ENCODE measurements around the gene PDE4A. TPM values are rescaled to one million over a fixed set of nuclear protein-coding genes. Genes with fewer than 3 reads are reported as not detected.
"Not testable (repeated sequence)": the region's sequence is repeated elsewhere in the genome, so short reads cannot be mapped to it uniquely, and the experiment has no call there.

Gene PDE4A
- total RNA-seq = 9.4 TPM

GRCh38 chr19:10420444-10421239, at the start of gene PDE4A:
TSS of gene PDE4A (plus strand) at chr19:10420538. CDS start at chr19:10420765, 227 bp downstream.
- no peak for DNase-seq (ENCODE audit: low spot score)

DNA sequence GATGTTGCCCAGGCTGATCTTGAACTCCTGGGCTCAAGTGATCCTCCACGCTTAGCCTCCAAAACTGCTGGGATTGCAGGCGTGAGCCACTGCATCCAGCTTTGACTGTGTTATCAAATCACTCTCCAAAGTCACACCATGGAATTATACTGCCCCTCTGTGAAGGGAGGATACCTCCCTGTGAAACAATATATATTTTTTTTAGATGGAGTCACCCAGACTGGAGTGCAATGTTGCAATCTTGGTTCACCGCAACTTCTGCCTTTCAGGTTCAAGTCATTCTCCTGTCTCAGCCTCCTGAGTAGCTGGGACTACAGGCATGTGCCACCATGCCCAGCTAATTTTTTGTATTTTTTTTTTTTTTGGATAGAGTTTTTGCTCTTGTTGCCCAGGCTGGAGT, 47.6 kb upstream of the PDE4A start:
- DNase-seq (ENCODE audit: low spot score) = no peak

GRCh38 chr19:10374931-10375330, 45.4 kb upstream of the PDE4A start:
- DNase-seq (ENCODE audit: low spot score) = no peak

DNA sequence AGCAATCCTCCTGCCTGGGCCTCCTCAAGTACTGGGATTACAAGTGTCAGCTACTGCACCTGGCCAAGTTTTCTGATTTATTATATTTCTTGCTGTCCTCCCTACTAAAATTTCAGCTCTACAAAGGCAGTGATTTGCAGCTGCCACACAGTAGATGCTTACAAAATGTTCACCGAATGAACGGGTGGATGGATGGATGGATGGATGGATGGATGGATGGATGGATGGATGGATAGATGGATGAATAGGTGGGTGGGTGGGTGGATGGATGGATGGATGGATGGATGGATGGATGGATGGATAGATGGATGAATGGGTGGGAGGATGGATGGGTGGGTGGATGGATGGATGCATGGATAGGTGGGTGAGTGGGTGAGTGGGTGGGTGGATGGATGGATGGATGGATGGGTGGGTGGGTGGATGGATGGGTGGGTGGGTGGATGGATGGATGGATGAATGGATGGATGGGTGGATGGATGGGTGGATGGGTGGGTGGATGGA, 43.1 kb upstream of the PDE4A start:
- DNase-seq (ENCODE audit: low spot score) = not testable (repeated sequence)

- DNase-seq (ENCODE audit: low spot score) = no peak
Measured at GRCh38 chr19:10378124-10378523, 42.2 kb upstream of the PDE4A start.

GRCh38 chr19:10379880-10380312, 40.4 kb upstream of the PDE4A start:
- DNase-seq (ENCODE audit: low spot score) = no peak

DNA sequence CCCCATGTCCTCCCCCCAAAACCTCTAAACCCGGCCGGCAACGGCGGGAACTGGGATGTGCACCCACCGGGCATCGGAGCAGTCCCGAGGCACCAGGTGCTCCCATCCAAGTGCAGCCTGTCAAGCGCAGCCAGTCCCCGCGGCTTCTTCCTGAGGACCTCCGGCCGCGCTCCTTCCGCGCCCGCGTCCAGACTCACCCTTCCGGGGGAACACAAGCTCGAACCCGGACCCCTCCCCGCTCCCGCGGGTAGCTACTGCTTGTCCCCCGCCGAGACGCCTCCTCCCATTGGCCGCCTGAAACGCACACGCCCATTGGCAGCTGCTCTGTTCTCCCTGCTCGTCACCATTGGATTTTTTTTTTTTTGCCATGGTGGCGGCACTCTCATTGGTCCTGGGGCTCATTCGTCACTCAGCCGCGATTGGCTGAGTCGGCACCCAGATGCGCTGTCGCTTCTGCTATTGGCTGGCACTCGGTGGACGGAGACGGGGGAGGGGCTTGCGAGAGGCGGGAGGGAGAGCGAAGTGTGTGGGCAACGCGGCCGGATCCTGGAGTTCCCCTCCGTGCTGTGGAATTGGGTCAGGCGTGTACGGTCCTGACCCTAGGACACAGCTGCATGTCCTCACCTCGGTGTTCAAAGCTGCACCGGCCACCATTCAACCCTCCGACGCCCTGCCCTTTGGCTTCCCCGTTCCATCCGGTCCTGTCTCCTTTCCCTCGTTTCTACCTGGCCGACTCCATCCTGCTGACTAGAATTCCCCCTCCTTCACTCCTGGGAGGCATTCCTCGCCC, 39.8 kb upstream of the PDE4A start, which contains the start of gene TYK2:
Gene TYK2, minus strand, starts transcription at position 260 of the 790 bp plus-strand sequence. CDS start 2,166 bp downstream, outside the sequence.
- peak; percentile 98 for DNase-seq (ENCODE audit: low spot score)

DNA sequence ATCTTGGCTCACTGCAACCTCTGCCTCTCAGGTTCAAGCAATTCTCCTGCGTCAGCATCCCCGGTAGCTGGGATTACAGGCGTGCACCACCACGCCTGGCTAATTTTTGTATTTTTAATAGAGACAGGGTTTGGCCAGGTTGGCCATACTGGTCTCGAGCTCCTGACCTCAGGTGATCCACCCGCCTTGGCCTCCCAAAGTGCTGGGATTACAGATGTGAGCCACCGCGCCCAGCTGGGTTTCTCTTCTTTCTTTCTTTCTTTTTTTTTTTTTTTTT, 37.2 kb upstream of the PDE4A start:
- DNase-seq (ENCODE audit: low spot score) = not testable (repeated sequence)

- DNase-seq (ENCODE audit: low spot score) = no peak
Measured at GRCh38 chr19:10384580-10384979, 35.8 kb upstream of the PDE4A start.

DNA sequence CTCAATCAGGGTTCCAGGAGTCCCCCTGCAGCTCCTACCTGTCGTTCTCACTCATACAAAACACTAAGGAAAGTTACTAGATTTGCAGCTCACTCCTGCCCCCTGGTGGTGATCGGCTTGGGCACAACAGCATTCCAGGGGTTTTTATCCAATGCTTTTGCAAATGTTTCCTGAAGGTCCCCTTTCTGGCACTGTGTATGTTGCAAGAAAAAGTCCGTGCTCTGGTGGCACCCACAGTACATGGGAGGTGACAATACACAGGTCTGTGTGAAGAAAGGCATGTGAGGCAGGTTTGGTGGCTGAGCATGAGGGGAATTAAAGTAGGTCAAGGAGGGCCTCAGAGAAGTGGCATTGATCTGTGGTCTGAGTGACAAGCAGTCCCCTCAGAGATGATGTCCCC, 31.4 kb upstream of the PDE4A start:
- DNase-seq (ENCODE audit: low spot score) = peak; percentile 91

DNA sequence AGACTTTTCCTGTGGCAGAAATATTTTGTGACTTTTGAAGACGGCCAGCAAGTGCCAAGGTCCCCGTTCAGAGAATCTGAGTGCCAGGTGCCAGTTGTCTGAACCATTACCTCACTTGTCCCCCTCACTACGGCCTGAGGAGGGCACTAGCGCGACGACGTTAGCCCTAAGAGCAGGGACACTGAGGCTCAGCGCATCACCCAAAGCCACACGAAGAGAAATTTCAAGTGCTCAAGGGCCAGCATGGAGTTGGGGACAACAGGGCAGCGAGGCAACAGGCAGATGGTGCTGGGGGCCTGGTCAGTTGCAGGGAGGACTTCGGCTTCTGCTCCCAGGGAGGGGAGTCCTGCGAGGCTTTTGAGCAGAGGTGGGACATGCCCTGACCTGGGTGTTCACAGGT, 30.5 kb upstream of the PDE4A start:
- DNase-seq (ENCODE audit: low spot score) = no peak

GRCh38 chr19:10390652-10391286, 29.6 kb upstream of the PDE4A start:
- DNase-seq (ENCODE audit: low spot score) = peak; percentile 77

- DNase-seq (ENCODE audit: low spot score) = no peak
Measured at GRCh38 chr19:10392120-10392519, 28.2 kb upstream of the PDE4A start.

- DNase-seq (ENCODE audit: low spot score) = no peak
Measured at GRCh38 chr19:10393137-10393536, 27.2 kb upstream of the PDE4A start.

DNA sequence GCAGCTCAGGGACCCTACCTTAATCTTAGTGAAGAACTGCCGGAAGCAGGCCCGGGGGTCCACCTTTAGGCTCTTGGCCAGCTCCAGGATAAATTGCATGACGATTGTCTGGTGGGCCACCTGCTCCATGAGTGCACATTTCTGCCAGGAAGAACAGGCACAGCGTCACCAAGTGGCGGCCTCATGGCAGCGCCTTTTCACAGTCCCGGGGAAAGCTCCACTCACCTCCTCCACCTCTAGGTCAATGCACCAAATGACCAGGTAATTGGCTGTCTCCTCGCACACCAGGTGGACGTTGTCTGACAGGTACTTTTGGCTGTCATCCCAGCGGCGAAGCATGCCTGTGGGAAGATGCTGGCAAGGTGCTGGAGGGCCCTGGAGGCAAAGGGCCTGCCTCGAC, 25.3 kb upstream of the PDE4A start:
- no peak for DNase-seq (ENCODE audit: low spot score)

GRCh38 chr19:10395436-10395835, 24.9 kb upstream of the PDE4A start:
- no peak for DNase-seq (ENCODE audit: low spot score)

GRCh38 chr19:10395917-10396316, 24.4 kb upstream of the PDE4A start:
- DNase-seq (ENCODE audit: low spot score) = no peak

GRCh38 chr19:10398819-10399218, 21.5 kb upstream of the PDE4A start:
- no peak for DNase-seq (ENCODE audit: low spot score)

- not testable (repeated sequence) for DNase-seq (ENCODE audit: low spot score)
Measured at GRCh38 chr19:10399340-10399739, 21.0 kb upstream of the PDE4A start.

DNA sequence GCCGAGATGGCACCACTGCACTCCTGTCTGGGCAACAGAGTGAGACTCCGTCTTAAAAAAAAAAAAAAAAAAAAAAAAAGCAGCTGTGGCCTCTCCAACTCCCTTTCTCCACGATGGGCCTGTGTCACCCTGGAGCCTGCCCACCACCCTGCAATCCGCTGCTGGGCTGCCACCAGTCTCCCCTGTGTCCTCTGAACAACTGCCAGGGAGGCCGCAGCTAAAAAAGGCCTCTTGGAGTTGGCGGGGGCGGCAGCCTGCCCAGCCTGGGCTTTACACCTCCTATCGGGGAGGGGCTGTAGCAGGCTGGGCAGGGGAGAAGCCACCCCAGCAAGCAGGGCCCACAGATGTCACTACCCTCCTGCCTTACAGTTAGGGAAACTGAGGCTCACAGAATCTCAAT, 20.5 kb upstream of the PDE4A start:
- no peak for DNase-seq (ENCODE audit: low spot score)

GRCh38 chr19:10402441-10403038, 17.8 kb upstream of the PDE4A start:
- DNase-seq (ENCODE audit: low spot score) = no peak
